Motor neuron (in vitro differentiated cells): ENCODE measurements around the gene PPFIA4. TPM values are rescaled to one million over a fixed set of nuclear protein-coding genes. Genes with fewer than 3 reads are reported as not detected.

Experiments used
- ATAC-seq, 8 experiments: fragments of 200-7000 bp; cut with Tn5 transposase; replicated peaks in 6 of 8; 2 replicates each; pipeline ENCODE4 v1.8.0; 2021; ENCODE audit warnings: mild to moderate bottlenecking in 8 of 8, moderate library complexity in 8 of 8
- H3K27ac ChIP-seq, 2 donors: fragments of 250-450 bp; sonication (Bioruptor Pico); 2 replicates each; pipeline ENCODE4 v1.9.0; 2021; ENCODE audit warnings: antibody characterized with exemption in 2 of 2, mild to moderate bottlenecking in 2 of 2, moderate library complexity in 1 of 2
- H3K4me1 ChIP-seq, 2 donors: fragments of 250-450 bp; sonication (Bioruptor Pico); replicated peaks in 1 of 2; 2 replicates each; pipeline ENCODE4 v1.6.1; 2021; ENCODE audit warnings: antibody characterized with exemption in 2 of 2, mild to moderate bottlenecking in 2 of 2, moderate library complexity in 1 of 2
- H3K4me3 ChIP-seq, 5 donors: fragments of 250-450 bp; sonication (Bioruptor Pico); 2 replicates each; pipeline ENCODE4 v1.9.0; 2021; ENCODE audit warnings: antibody characterized with exemption in 5 of 5, mild to moderate bottlenecking in 5 of 5, moderate library complexity in 4 of 5
- WGBS, 10 experiments: fragments of 450-650 bp; shearing (Covaris generic); methylation state at CpG; one replicate each; pipeline ENCODE4 v1.0.0; 2022; 5-methylcytosine and 5-hydroxymethylcytosine counted together
- in situ Hi-C, 9 experiments: fragments of 400-800 bp; cut with MboI; loops; one replicate each; pipeline ENCODE4 v1.15.0; 2021; ENCODE audit warnings: low sequenced_read_pairs in 9 of 9, low pct_unique_long_range_greater_than_20kb in 2 of 9; ENCODE audit not compliant: unreplicated experiment in 9 of 9
- total RNA-seq, 8 experiments: library from RNA; unstranded; fragments of 300-600 nt; gene quantifications; 2 replicates each; pipeline versions ENCODE4 v1.2.3 to v1.2.4, GENCODE V29; 2022

Gene PPFIA4
- total RNA-seq, 8 experiments from 2014 or later: 1.5 to 34.3 (median 10.7) TPM

DNA sequence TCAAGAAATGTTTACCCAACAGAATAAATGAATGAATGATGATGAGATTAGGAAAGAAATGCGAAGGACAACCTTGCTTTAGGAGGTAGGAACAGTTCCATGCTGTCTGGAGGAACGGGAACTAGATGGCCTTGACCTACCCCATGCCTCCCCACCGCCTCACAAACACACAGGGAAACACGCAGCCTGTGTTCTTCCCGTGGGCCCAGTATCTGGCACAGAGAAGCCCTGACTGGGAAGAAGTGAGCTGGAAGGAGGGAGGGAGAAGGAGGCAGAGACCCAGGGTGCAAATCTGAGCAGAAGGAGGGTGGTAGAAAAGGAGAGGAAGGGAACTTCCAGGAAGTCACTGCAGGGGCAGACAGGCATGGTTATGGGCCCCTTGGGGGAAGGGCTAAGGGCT is 97.7 kb downstream of the PPFIA4 start:
- H3K27ac ChIP-seq: no peak overlapping the region

DNA sequence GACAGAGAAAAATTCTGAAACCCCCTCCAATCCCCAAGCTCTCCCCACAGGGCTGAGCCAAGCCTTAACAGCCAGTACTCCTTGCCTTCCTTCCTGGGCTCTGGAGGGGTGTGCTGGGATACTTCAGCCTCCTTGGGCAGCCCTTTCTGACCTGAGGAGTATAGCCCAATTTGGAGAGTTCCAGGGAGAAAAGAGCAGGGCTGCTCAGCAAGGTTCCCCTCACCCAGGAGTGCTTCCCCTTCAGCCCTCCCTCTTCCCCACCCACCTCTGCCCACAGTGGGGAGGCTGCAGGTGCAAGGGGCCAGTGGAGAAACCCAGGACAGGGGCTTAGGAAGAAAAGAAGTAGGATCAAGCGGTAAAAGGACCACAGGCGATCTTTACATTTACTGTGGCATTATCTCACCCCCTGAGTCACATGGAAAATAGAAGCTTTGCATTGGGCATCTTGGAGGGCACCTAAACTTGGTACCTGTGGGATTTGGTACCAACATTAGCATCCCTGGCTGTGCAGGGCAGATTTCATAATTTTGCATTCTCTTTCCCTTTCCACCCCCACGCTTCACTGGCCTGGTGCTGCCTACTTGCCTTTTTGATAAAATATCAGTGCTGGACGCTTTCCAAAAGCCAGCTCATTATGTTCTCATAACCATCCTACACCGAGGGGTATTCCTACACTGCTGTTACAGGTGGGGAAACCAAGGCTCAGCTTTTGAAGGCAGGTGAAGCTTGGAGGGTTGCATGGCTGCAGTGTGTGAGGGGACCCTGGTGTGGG is 98.4 kb downstream of the PPFIA4 start:
- Histone ChIP-seq H3K27ac (no peak overlapping the region), H3K4me3 (no peak overlapping the region), H3K4me1 (peaks cover 16 to 20% of the 10 kb centered on the region in 2 donors)
- ATAC-seq: no peak
- WGBS, 10 experiments: 25 to 83% (median 55%) methylated on average over 1 to 5 of the region's 5 CpGs; no CpG with 5 or more reads in 2 of the 10 experiments
- in situ Hi-C loops: loop anchor here in 2 of 9 experiments (10.0 to 25.0 kb wide), 2 partner anchors 88 to 90 kb away; no protein-coding TSS in a partner anchor

More for the DNA sequence above, 97.7 kb downstream of the PPFIA4 start:
- WGBS, 10 experiments: 0 to 100% (median 61%) methylated on average over 1 to 5 of the region's 5 CpGs; no CpG with 5 or more reads in 1 of the 10 experiments
- in situ Hi-C loops: loop anchor here in 2 of 9 experiments (10.0 to 25.0 kb wide), 2 partner anchors 88 to 91 kb away; no protein-coding TSS in a partner anchor
- no peak for ATAC-seq
- peaks cover 16 to 20% of the 10 kb centered on the region in 2 donors for H3K4me1 ChIP-seq
- no peak overlapping the region for H3K4me3 ChIP-seq

DNA sequence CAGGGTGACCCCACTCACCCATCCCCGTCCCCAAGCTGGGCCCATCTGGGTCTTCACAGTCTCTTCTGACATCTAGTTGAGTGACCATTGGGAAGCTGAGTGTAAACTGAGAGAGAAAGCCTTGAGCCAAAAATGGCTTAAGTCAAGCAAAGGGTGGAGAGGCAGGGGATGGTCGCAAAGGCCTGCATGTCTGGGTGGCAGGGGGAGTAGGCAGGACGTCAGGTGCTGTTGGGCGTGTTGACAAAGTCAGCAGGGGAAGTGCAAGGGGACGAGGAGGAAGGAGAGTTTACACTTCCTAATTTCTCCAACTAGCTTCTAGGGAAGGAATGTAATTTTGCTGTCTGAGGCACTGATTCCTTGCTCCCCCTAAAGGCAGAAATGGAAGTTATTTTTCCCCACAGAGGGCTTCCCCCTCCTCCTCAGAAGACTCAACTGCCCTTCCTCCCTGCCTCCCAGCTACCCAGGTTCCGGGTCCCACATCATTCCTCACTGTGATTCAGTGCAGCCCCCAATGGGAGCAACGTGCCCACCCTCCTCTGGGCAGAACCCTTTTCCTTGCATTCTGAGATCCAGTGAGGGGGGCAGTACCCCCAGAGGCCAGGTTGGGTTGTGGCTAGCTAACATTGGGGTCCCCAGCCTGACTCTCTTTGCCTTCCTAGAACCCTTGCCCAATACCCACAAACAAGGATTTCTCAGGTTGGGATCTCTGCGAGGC is 100.0 kb downstream of the PPFIA4 start:
- Histone ChIP-seq H3K4me3 (no peak overlapping the region), H3K4me1 (peaks cover 19 to 23% of the 10 kb centered on the region in 2 donors), H3K27ac (no peak overlapping the region)
- WGBS, 10 experiments: 14 to 100% (median 59%) methylated on average over 1 to 8 of the region's 8 CpGs; no CpG with 5 or more reads in 1 of the 10 experiments
- ATAC-seq: no peak
- in situ Hi-C loops: loop anchor here in 1 of 9 experiments (10.0 kb wide), 1 partner anchor 88 kb away; no protein-coding TSS in a partner anchor

DNA sequence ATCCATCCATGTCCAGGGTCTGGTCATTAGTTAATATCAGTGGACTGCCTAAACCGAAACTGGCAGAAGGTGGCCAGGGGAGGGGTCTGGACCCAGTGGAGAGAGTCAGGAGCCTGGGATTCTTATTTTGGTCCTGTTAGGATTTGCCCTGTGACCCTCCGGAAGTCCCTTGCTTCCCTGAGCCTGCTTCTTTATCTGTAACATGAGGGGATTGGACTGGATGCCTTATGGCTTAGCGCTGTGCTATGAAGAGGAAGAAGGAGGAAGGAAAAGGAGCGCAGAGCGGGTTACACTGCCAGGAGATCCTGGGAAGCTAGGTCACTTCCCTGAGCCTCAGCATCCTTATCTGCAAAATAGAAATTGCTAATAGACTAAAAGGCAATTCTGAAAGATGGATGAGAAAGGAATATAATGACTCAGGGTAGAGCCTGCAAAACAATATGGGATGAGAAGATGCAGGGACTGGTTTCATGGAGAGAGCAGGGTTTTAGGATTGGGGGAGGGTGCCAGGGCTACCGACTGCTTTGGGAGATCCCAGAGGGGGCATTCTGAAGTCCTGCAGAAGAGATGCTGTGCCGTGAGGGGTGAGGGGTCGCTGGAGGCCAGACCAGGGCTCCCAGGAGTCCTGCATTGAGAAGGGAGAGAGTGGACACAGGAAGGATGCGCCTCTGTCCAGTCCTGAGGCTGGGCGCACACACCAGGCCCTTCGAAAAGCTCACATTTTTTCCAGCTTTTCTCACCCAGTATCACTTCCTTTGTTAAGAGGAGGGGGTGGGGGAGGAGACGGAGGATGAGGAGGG is 100.8 kb downstream of the PPFIA4 start:
- Histone ChIP-seq H3K4me1 (peaks cover 19 to 23% of the 10 kb centered on the region in 2 donors), H3K4me3 (peak overlapping the region; percentile 31 to 39 (median 34)), H3K27ac (no peak overlapping the region)
- 0 to 71% (median 42%) methylated on average over 1 to 11 of the region's 12 CpGs; no CpG with 5 or more reads in 1 of the 10 experiments for WGBS, 10 experiments
- in situ Hi-C loops: loop anchor here in 1 of 9 experiments (10.0 kb wide), 1 partner anchor 88 kb away; no protein-coding TSS in a partner anchor
- peak in 5 of 8 experiments; percentile 5 to 23 (median 14) for ATAC-seq

DNA sequence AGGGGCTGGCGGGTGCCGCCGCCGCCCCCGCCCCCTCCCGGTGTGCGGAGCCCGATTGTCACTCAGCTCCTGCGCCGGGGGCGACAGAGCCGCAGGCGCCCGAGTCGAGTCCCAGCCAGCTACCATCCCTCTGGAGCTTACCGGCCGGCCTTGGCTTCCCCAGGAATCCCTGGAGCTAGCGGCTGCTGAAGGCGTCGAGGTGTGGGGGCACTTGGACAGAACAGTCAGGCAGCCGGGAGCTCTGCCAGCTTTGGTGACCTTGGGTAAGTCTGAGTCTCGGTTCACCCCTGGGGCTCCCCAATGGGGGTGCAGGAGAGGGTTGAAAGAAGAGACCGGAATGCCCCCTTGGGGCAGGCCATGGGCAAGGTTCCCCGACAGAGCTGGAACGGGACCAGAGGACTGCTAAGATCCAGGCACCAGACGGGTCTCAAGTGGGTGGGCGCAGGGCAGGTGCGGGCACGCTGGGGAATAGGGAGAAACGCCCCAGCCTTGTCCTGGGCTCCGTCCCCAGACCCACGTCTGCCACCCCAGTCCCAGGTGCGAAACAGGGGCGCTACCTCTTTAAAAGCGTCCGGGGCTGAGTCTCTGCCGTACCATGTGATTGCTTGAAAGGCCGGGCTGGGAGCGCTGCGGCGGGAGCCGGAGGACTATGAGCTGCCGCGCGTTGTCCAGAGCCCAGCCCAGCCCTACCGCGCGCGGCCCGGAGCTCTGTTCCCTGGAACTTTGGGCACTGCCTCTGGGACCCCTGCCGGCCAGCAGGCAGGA is 101.6 kb downstream of the PPFIA4 start, which contains the start of gene ADORA1:
ADORA1 (plus strand) TSS at position 61 of the 765 bp plus-strand sequence. CDS start 1,116 bp downstream, outside the sequence.
- 0 to 4% (median 1%) methylated on average over 3 to 24 of the region's 51 CpGs; no CpG with 5 or more reads in 6 of the 10 experiments for WGBS, 10 experiments
- ATAC-seq: peak; percentile 94 to 99 (median 96)
- Histone ChIP-seq H3K4me1 (peaks cover 19 to 23% of the 10 kb centered on the region in 2 donors), H3K27ac (no peak within 1 kb of the TSS), H3K4me3 (peak within 1 kb of the TSS; percentile 31 to 39 (median 34))
- in situ Hi-C loops: loop anchor here in 1 of 9 experiments (10.0 kb wide), 1 partner anchor 87 kb away; no protein-coding TSS in a partner anchor

DNA sequence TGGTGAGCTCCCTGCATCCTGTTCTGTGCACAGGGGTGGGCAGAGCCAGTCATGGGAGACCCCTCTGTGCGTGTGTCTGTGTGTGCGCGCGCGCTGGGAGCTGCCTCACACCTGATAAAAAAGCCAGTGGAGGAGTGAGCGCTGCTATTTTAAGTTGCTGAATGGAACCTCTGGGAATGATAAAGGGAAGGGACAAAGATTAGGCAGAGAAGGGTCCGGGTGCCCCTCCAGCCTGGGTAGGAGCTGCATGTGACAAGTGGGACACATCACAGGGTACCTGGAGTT is 102.1 kb downstream of the PPFIA4 start:
- H3K4me3 ChIP-seq: peak overlapping the region; percentile 31 to 39 (median 34)
- in situ Hi-C loops: loop anchor here in 1 of 9 experiments (10.0 kb wide), 1 partner anchor 86 kb away; no protein-coding TSS in a partner anchor
- no peak overlapping the region for H3K27ac ChIP-seq
- ATAC-seq: no peak
- 27 to 43% (median 28%) methylated on average over 1 to 7 of the region's 7 CpGs; no CpG with 5 or more reads in 7 of the 10 experiments for WGBS, 10 experiments
- H3K4me1 ChIP-seq: peaks cover 19 to 23% of the 10 kb centered on the region in 2 donors

Other genes starting within 250 kb of the PPFIA4 start
- gene KDM5B, start 218.1 kb upstream of the PPFIA4 start, total RNA-seq: 100 to 1,000 TPM in 5 of 8 experiments, 10 to 100 TPM in 3; 49.0 to 191 (median 166) TPM
- 10 to 100 TPM in 1 of 8 experiments, 1 to 10 TPM in 7; 1.1 to 15.1 (median 4.4) TPM for gene PCAT6, start 215.5 kb upstream of the PPFIA4 start, total RNA-seq
- gene RABIF, start 137.3 kb upstream of the PPFIA4 start, total RNA-seq: 10 to 100 TPM in 6 of 8 experiments, 1 to 10 TPM in 2; 8.1 to 16.3 (median 10.8) TPM
- 10 to 100 TPM; 16.4 to 42.5 (median 31.9) TPM for gene KLHL12, start 99.3 kb upstream of the PPFIA4 start, total RNA-seq
- gene ADIPOR1, start 68.2 kb upstream of the PPFIA4 start, total RNA-seq: 10 to 100 TPM; 59.0 to 91.2 (median 67.8) TPM
- gene CYB5R1, start 59.2 kb upstream of the PPFIA4 start, total RNA-seq: 10 to 100 TPM; 33.6 to 90.0 (median 39.5) TPM
- gene TMEM183A, start 19.1 kb upstream of the PPFIA4 start, total RNA-seq: 100 to 1,000 TPM in 1 of 8 experiments, 10 to 100 TPM in 7; 33.6 to 124 (median 62.1) TPM
- gene MYOG, start 59.5 kb downstream of the PPFIA4 start, total RNA-seq: under 1 TPM in 6 of 8 experiments, not detected in 2; 0.14 to 0.71 (median 0.22) TPM
- 10 to 100 TPM in 2 of 8 experiments, 1 to 10 TPM in 6; 3.2 to 15.5 (median 3.9) TPM for gene ADORA1, start 101.2 kb downstream of the PPFIA4 start, total RNA-seq
- under 1 TPM in 5 of 8 experiments, not detected in 3; 0.09 to 0.24 (median 0.15) TPM for gene MYBPH, start 149.3 kb downstream of the PPFIA4 start, total RNA-seq
- 10 to 100 TPM in 1 of 8 experiments, 1 to 10 TPM in 2, under 1 TPM in 2, not detected in 3; 0.32 to 16.6 (median 1.4) TPM for gene CHI3L1, start 160.2 kb downstream of the PPFIA4 start, total RNA-seq
- gene CHIT1, start 203.2 kb downstream of the PPFIA4 start, total RNA-seq: 1 to 10 TPM in 1 of 8 experiments, under 1 TPM in 7; 0.07 to 2.4 (median 0.24) TPM